MCF 10A (cell line): ENCODE results near the gene TSPYL1. TPM values are rescaled to one million over a fixed set of nuclear protein-coding genes. Genes with fewer than 3 reads are reported as not detected.
A peak's percentile ranks its signal among the peaks of the same experiment; 100 is the strongest.
"Not testable (repeated sequence)": the region's sequence is repeated elsewhere in the genome, so short reads cannot be mapped to it uniquely, and the experiment has no call there.

Experiments
- BruUV-seq: library from RNA; stranded (reverse); fragments of 400-500 nt; replicated peaks from 2 replicates; lab custom pipeline; 2021; lab: Mats Ljungman, UMichigan
- CTCF ChIA-PET: fragments of 300-600 bp; sonication (Branson Sonifier 250); formaldehyde crosslinking; extraction: SDS; loops from one replicate; lab custom pipeline; 2021; ENCODE audit warnings: antibody characterized with exemption, inconsistent platforms; lab: Yijun Ruan, JAX
- POLR2A ChIA-PET: fragments of 300-600, 350-650 bp; sonication (Branson Sonifier 250); formaldehyde crosslinking; extraction: SDS; loops from one replicate; lab custom pipeline; 2020; ENCODE audit warnings: antibody characterized with exemption, inconsistent platforms; lab: Yijun Ruan, JAX
- DNase-seq: peaks from one replicate; pipeline ENCODE4 v3.0.0-alpha.2; 2018; ENCODE audit not compliant: unreplicated experiment
- H3K27ac Mint-ChIP-seq: one replicate; pipeline ENCODE4 v1.8.0; 2022; ENCODE audit warnings: mild to moderate bottlenecking, low read depth, mixed read lengths; ENCODE audit not compliant: unreplicated experiment
- H3K27me3 Mint-ChIP-seq: one replicate; pipeline ENCODE4 v1.8.0; 2022; ENCODE audit warnings: mixed read lengths; ENCODE audit not compliant: insufficient read depth, unreplicated experiment
- H3K36me3 Mint-ChIP-seq: one replicate; pipeline ENCODE4 v1.8.0; 2022; ENCODE audit warnings: mild to moderate bottlenecking, moderate library complexity, mixed read lengths; ENCODE audit not compliant: insufficient read depth, unreplicated experiment
- H3K4me1 Mint-ChIP-seq: one replicate; pipeline ENCODE4 v1.8.0; 2022; ENCODE audit warnings: mixed read lengths; ENCODE audit not compliant: insufficient read depth, unreplicated experiment
- H3K4me3 Mint-ChIP-seq: one replicate; pipeline ENCODE4 v1.8.0; 2022; ENCODE audit warnings: mild to moderate bottlenecking, moderate library complexity, mixed read lengths; ENCODE audit not compliant: unreplicated experiment
- H3K9me3 Mint-ChIP-seq: one replicate; pipeline ENCODE4 v1.8.0; 2022; ENCODE audit warnings: mixed read lengths; ENCODE audit not compliant: unreplicated experiment
- intact Hi-C: fragments of 100-400 bp; cut with micrococcal nuclease; formaldehyde crosslinking; loops from 2 replicates; pipeline ENCODE4 v1.14.1; 2022
- total RNA-seq: library from RNA; stranded (reverse); gene quantifications from 2 replicates; pipeline ENCODE4 v1.2.3, GENCODE V29; 2022
- TF ChIP-seq, protein P1 (sequence below): fragments of 200-600 bp; IDR thresholded peaks from one replicate; pipeline ENCODE4 v1.8.0; 2022; ENCODE audit warnings: antibody characterized with exemption, mild to moderate bottlenecking; ENCODE audit not compliant: unreplicated experiment

The TSPYL1 gene
- total RNA-seq, 1 experiment from 2014 or later: 67.4 TPM

DNA sequence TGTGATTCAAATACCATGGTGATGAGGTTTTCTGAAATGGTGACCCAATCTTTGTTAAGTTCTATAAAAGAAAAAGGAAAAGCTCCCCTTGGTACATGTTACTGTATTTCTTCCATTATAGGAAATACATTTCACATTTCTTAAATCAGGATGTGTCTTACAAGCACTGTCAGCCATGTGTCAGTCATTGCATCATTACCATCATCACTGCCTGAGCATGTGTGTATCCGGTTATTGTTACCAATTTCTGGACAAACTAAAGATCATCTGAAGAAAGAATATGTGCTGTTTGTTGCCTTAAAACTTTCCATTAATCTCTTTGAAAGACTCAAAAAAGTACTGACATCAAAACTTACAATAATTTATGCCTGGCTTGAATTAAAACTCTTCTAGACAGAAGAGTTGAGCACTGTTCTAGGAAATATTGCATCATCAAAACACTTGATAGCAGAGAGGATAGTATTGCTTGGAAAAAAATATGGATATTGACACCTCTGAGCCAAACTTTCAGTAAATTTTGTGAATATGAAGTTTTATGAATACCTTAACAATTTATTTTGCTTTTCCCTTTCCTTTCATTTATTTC lies 7.1 kb upstream of the TSPYL1 start:
- no peak overlapping the region for H3K4me3 Mint-ChIP-seq
- no peaks in the 10 kb centered on the region for H3K9me3 Mint-ChIP-seq
- H3K27me3 Mint-ChIP-seq: no peaks in the 10 kb centered on the region
- ChIA-PET CTCF (interaction anchor here (0.5 to 4.3 kb wide), 45 partner anchors 8 to 561 kb away, joined by 3 to 82 read pairs (median 7); no protein-coding TSS in a partner anchor), POLR2A (interaction anchor here (0.5 to 4.3 kb wide), 13 partner anchors 7 to 247 kb away, joined by 3 to 45 read pairs (median 4); partner anchors contain the start of genes DSE and TSPYL1)
- TSS peak; percentile 54 for BruUV-seq
- intact Hi-C loops: loop anchor here (1.0 to 5.0 kb wide), 6 partner anchors 84 to 274 kb away; partner anchors contain the start of gene CALHM5
- no peaks in the 10 kb centered on the region for H3K36me3 Mint-ChIP-seq
- TF ChIP-seq, protein P1, sequence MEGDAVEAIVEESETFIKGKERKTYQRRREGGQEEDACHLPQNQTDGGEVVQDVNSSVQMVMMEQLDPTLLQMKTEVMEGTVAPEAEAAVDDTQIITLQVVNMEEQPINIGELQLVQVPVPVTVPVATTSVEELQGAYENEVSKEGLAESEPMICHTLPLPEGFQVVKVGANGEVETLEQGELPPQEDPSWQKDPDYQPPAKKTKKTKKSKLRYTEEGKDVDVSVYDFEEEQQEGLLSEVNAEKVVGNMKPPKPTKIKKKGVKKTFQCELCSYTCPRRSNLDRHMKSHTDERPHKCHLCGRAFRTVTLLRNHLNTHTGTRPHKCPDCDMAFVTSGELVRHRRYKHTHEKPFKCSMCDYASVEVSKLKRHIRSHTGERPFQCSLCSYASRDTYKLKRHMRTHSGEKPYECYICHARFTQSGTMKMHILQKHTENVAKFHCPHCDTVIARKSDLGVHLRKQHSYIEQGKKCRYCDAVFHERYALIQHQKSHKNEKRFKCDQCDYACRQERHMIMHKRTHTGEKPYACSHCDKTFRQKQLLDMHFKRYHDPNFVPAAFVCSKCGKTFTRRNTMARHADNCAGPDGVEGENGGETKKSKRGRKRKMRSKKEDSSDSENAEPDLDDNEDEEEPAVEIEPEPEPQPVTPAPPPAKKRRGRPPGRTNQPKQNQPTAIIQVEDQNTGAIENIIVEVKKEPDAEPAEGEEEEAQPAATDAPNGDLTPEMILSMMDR: no peak
- no peaks in the 10 kb centered on the region for H3K4me1 Mint-ChIP-seq
- H3K27ac Mint-ChIP-seq: no peak overlapping the region
- peak; percentile 32 for DNase-seq

DNA sequence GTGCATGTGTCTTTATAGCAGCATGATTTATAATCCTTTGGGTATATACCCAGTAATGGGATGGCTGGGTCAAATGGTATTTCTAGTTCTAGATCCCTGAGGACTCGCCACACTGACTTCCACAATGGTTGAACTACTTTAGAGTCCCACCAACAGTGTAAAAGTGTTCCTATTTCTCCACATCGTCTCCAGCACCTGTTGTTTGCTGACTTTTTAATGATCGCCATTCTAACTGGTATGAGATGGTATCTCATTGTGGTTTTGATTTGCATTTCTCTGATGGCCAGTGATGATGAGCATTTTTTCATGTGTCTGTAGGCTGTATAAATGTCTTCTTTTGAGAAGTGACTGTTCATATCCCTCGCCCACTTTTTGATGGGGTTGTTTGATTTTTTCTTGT lies 5.3 kb upstream of the TSPYL1 start:
- POLR2A ChIA-PET, BruUV-seq, H3K27ac Mint-ChIP-seq, DNase-seq, H3K4me1 Mint-ChIP-seq, H3K9me3 Mint-ChIP-seq, H3K36me3 Mint-ChIP-seq, H3K27me3 Mint-ChIP-seq, CTCF ChIA-PET, H3K4me3 Mint-ChIP-seq: not testable (repeated sequence)
- intact Hi-C loops: loop anchor here (5.0 kb wide), 2 partner anchors 157 to 227 kb away; partner anchors contain the start of gene CALHM5

DNA sequence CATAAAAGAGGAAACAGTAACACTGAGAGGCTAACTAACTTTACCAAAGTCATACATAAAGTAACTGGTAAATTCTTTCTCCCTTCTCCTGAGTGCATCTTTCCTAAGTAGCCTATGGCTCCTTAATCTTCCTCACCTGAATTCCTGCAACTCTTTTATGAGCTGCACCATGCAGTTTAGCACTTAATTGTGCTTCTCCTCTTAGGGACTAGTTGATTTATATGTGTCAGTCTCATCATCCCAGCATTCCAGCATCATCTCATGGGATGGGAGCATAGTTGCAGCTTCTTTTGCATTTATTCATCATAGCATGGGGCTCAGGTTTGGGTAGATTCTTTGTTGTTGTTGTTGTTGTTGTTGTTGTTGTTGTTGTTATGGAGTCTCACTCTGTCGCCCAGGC lies 3.5 kb upstream of the TSPYL1 start:
- no peak for DNase-seq
- BruUV-seq: no TSS peak
- TF ChIP-seq, protein P1: no peak
- Mint-ChIP-seq H3K9me3 (no peaks in the 10 kb centered on the region), H3K36me3 (peaks cover 10% of the 10 kb centered on the region), H3K4me1 (peaks cover 9% of the 10 kb centered on the region), H3K27ac (no peak overlapping the region), H3K27me3 (no peaks in the 10 kb centered on the region), H3K4me3 (no peak overlapping the region)
- intact Hi-C loops: no loop called here
- POLR2A ChIA-PET: interaction anchor here (0.7 to 1.6 kb wide), 6 partner anchors 14 to 288 kb away, joined by 3 to 9 read pairs (median 4); partner anchors contain the start of gene DSE
- CTCF ChIA-PET: interaction anchor here (0.7 to 2.0 kb wide), 3 partner anchors 15 to 288 kb away, joined by 3 to 8 read pairs (median 4); no protein-coding TSS in a partner anchor

DNA sequence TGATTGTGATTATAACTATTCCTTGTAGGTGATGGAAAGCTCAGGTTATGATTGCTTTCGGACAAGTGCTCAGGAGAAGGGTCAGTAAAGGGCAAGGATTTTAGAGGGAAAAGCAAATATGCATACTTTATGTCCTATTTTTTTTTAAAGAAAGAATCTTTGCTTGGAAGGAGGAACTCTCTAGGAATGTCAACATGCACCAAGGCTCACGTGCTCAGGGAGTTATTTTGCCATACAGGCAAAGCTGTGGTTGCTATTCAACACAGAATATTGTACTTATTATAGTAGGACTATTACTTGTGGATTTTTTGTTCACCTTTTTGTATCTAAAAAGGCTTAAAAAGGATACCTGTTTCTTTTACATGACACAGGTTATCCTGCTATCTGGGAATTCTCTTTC lies 3.0 kb upstream of the TSPYL1 start:
- intact Hi-C loops: no loop called here
- TF ChIP-seq, protein P1: no peak
- Mint-ChIP-seq H3K27ac (no peak overlapping the region), H3K27me3 (no peaks in the 10 kb centered on the region), H3K4me3 (no peak overlapping the region), H3K9me3 (no peaks in the 10 kb centered on the region), H3K36me3 (peaks cover 15% of the 10 kb centered on the region), H3K4me1 (peaks cover 14% of the 10 kb centered on the region)
- ChIA-PET CTCF (interaction anchor here (0.6 to 2.0 kb wide), 5 partner anchors 10 to 288 kb away, joined by 3 to 8 read pairs (median 3); no protein-coding TSS in a partner anchor), POLR2A (interaction anchor here (0.7 to 1.6 kb wide), 6 partner anchors 14 to 288 kb away, joined by 3 to 9 read pairs (median 4); partner anchors contain the start of gene DSE)
- BruUV-seq: no TSS peak
- no peak for DNase-seq
